ENCODE data around the gene ARRB1. TPM values are rescaled to one million over a fixed set of nuclear protein-coding genes. Genes with fewer than 3 reads are reported as not detected.

Gene ARRB1
- total and polyA plus RNA-seq, 9 of the 15 experiments (the other 6 are each of a cell fraction or from before 2014, with no cell fraction given): 6.6 to 45.4 (median 28.5) TPM

GRCh38 chr11:75345455-75346160 is 5.9 kb downstream of the ARRB1 start (continued):
- no peak for TF ChIP-seq BCLAF1 (IDR thresholded peaks at IDR 0.05; ENCODE audit: borderline replicate concordance in 1 of 2, control insufficient read depth in 1 of 2, low read depth in 2 of 2, low read length in 1 of 2)
- TF ChIP-seq GABPB1 (CRISPR knock-in tag; IDR thresholded peaks at IDR 0.05): no peak

GRCh38 chr11:75344761-75345454 is 6.6 kb downstream of the ARRB1 start:
- H3K27me3 ChIP-seq (ENCODE audit: control insufficient read depth in 2 of 2, insufficient read depth in 2 of 2, low read length in 2 of 2): no peaks in the 10 kb centered on the region
- peaks cover 86% of the 10 kb centered on the region for H3K79me2 ChIP-seq (ENCODE audit: control insufficient read depth, insufficient read depth, low read length)
- TF ChIP-seq CBFA2T3 (IDR thresholded peaks at IDR 0.05) (no peak), ZNF586 (CRISPR knock-in tag; conservative IDR thresholded peaks at IDR 0.05) (no peak), CEBPG (CRISPR knock-in tag; IDR thresholded peaks at IDR 0.05) (0 out of 2 replicates have a peak, but pooled peaks have one; percentile 9), CEBPG (tag; conservative IDR thresholded peaks at IDR 0.05 in 1 of 2, IDR thresholded peaks at IDR 0.05 in 1 of 2) (no peak), ZNF584 (CRISPR knock-in tag; IDR thresholded peaks at IDR 0.05; ENCODE audit: low read depth) (no peak), RNF2 (IDR thresholded peaks at IDR 0.05) (no peak), CAMTA2 (CRISPR knock-in tag; conservative IDR thresholded peaks at IDR 0.05) (no peak), ZNF134 (CRISPR knock-in tag; conservative IDR thresholded peaks at IDR 0.05) (no peak)
- FAIRE-seq (no peak), ATAC-seq (no peak), DNase-seq (ENCODE audit: extremely low read depth in 1 of 4, low spot score in 3 of 4) (no peak)
- ChIA-PET CTCF (ENCODE audit: low intra/inter-chr PET ratio) (no interaction called here), POLR2A (interaction anchor here (0.5 kb wide), 1 partner anchor 454 kb away, joined by 3 read pairs; no protein-coding TSS in a partner anchor)
- peaks cover 67 to 77% of the 10 kb centered on the region in 2 experiments for H3K4me1 ChIP-seq (replicated peaks in 1 of 2; ENCODE audit: control insufficient read depth in 2 of 2, insufficient read depth in 2 of 2, low read length in 2 of 2)
- H3K4me2 ChIP-seq (ENCODE audit: insufficient read depth, low read length): no peak overlapping the region
- peak overlapping the region in 1 of 2 experiments; percentile 57; a peak in 2 of 4 replicates for H3K9ac ChIP-seq (ENCODE audit: insufficient read depth in 1 of 2, low read depth in 2 of 2, low read length in 2 of 2)
- peaks cover 38% of the 10 kb centered on the region; the same call in 1 of the 3 replicates for H3K36me3 ChIP-seq (ENCODE audit: control insufficient read depth, insufficient read depth, low read length)
- no peaks in the 10 kb centered on the region for H3K9me3 ChIP-seq (replicated peaks; ENCODE audit: control insufficient read depth, insufficient read depth, low read depth, low read length)
- BruUV-seq (replicated peaks): no TSS peak
- H3K9me1 ChIP-seq (ENCODE audit: control insufficient read depth, insufficient read depth, low read length): no peaks in the 10 kb centered on the region
- H4K20me1 ChIP-seq (replicated peaks; ENCODE audit: control insufficient read depth, insufficient read depth, low read length): peaks cover 19% of the 10 kb centered on the region
- in situ Hi-C loops (cut with MboI) (no loop called here), intact Hi-C loops (cut with micrococcal nuclease) (no loop called here)
- no peak overlapping the region for H3K27ac ChIP-seq (ENCODE audit: extremely low read depth, low read depth, low read length)
- no peak overlapping the region for H3K4me3 ChIP-seq
- no peak overlapping the region for H2AFZ ChIP-seq (ENCODE audit: low read depth, low read length)
- WGBS (ENCODE audit: insufficient coverage, low coverage, missing lambda C conversion rate): 68% methylated on average over 9 of the region's 11 CpGs
